ENCODE results near the gene STK32C.

The STK32C gene

GRCh38 chr10:132174237-132174636 lies 133.5 kb downstream of the STK32C start:
- H3K27ac Mint-ChIP-seq = no peak overlapping the region
- no peaks in the 10 kb centered on the region for H3K9me3 Mint-ChIP-seq
- H3K4me1 Mint-ChIP-seq = peaks cover 7% of the 10 kb centered on the region
- no peak overlapping the region for H3K4me3 Mint-ChIP-seq
- H3K36me3 Mint-ChIP-seq (ENCODE audit: low read depth) = no peaks in the 10 kb centered on the region
- no peak for DNase-seq
- no peak for ATAC-seq
- peaks cover 21% of the 10 kb centered on the region for H3K27me3 Mint-ChIP-seq

DNA sequence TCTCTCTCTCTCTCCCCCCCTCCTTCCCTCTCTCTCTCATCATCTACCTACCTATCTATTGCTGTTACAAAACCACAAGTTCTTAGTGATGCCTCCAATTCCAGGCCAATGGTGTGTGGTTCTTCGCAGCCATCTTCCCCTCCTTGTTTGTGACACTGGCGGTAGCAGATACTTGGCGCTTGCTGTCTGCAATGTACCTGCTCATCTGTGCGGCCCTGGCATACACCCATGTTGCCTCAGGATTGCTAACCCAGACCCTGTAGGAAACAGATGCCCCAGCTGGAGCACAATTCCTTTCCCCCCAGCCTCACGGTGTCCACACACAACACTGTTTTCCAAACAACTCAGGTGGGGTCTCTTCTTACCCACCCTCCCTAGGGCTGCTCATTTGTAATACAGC lies 134.6 kb downstream of the STK32C start:
- Mint-ChIP-seq H3K27me3 (peaks cover 21% of the 10 kb centered on the region), H3K4me1 (peaks cover 7% of the 10 kb centered on the region), H3K27ac (peak overlapping the region; percentile 52), H3K9me3 (no peaks in the 10 kb centered on the region), H3K36me3 (ENCODE audit: low read depth) (no peaks in the 10 kb centered on the region), H3K4me3 (no peak overlapping the region)
- DNase-seq = no peak
- no peak for ATAC-seq

GRCh38 chr10:132172091-132173066 lies 135.4 kb downstream of the STK32C start:
- no peaks in the 10 kb centered on the region for H3K36me3 Mint-ChIP-seq (ENCODE audit: low read depth)
- peak overlapping the region; percentile 31 for H3K27ac Mint-ChIP-seq
- no peak for ATAC-seq
- H3K9me3 Mint-ChIP-seq = no peaks in the 10 kb centered on the region
- H3K27me3 Mint-ChIP-seq = peaks cover 16% of the 10 kb centered on the region
- DNase-seq = no peak
- H3K4me1 Mint-ChIP-seq = peaks cover 7% of the 10 kb centered on the region
- H3K4me3 Mint-ChIP-seq = no peak overlapping the region

- peaks cover 5% of the 10 kb centered on the region for H3K27me3 Mint-ChIP-seq
- no peak for DNase-seq
These were observed 137.0 kb downstream of the STK32C start for GRCh38 chr10:132170561-132171361.

GRCh38 chr10:132169766-132170560 lies 137.8 kb downstream of the STK32C start:
- peaks cover 5% of the 10 kb centered on the region for H3K27me3 Mint-ChIP-seq
- ATAC-seq = no peak
- no peak for DNase-seq
- H3K4me1 Mint-ChIP-seq = peaks cover 5% of the 10 kb centered on the region
- no peak overlapping the region for H3K4me3 Mint-ChIP-seq
- no peaks in the 10 kb centered on the region for H3K9me3 Mint-ChIP-seq
- no peaks in the 10 kb centered on the region for H3K36me3 Mint-ChIP-seq (ENCODE audit: low read depth)
- no peak overlapping the region for H3K27ac Mint-ChIP-seq

More at GRCh38 chr10:132170561-132171361, 137.0 kb downstream of the STK32C start:
- no peak overlapping the region for H3K27ac Mint-ChIP-seq
- H3K9me3 Mint-ChIP-seq = no peaks in the 10 kb centered on the region
- H3K36me3 Mint-ChIP-seq (ENCODE audit: low read depth) = no peaks in the 10 kb centered on the region
- peaks cover 7% of the 10 kb centered on the region for H3K4me1 Mint-ChIP-seq
- H3K4me3 Mint-ChIP-seq = no peak overlapping the region
- ATAC-seq = no peak

- ATAC-seq (no peak), DNase-seq (no peak)
- Mint-ChIP-seq H3K9me3 (no peaks in the 10 kb centered on the region), H3K4me1 (peaks cover 5% of the 10 kb centered on the region), H3K27me3 (peaks cover 2% of the 10 kb centered on the region), H3K36me3 (ENCODE audit: low read depth) (no peaks in the 10 kb centered on the region), H3K27ac (no peak overlapping the region), H3K4me3 (no peak overlapping the region)
These were observed 138.6 kb downstream of the STK32C start for GRCh38 chr10:132169031-132169765.

- ATAC-seq = no peak
- no peak overlapping the region for H3K27ac Mint-ChIP-seq
- no peaks in the 10 kb centered on the region for H3K36me3 Mint-ChIP-seq (ENCODE audit: low read depth)
- H3K4me3 Mint-ChIP-seq = no peak overlapping the region
- no peaks in the 10 kb centered on the region for H3K9me3 Mint-ChIP-seq
- DNase-seq = no peak
- peaks cover 7% of the 10 kb centered on the region for H3K4me1 Mint-ChIP-seq
- peaks cover 2% of the 10 kb centered on the region for H3K27me3 Mint-ChIP-seq
These were observed 139.1 kb downstream of the STK32C start for GRCh38 chr10:132168571-132169030.

- Mint-ChIP-seq H3K27ac (no peak overlapping the region), H3K4me3 (no peak overlapping the region), H3K4me1 (peaks cover 5% of the 10 kb centered on the region), H3K36me3 (ENCODE audit: low read depth) (no peaks in the 10 kb centered on the region), H3K9me3 (no peaks in the 10 kb centered on the region), H3K27me3 (peaks cover 2% of the 10 kb centered on the region)
- no peak for DNase-seq
- ATAC-seq = no peak
These were observed 139.8 kb downstream of the STK32C start for GRCh38 chr10:132167976-132168375.

DNA sequence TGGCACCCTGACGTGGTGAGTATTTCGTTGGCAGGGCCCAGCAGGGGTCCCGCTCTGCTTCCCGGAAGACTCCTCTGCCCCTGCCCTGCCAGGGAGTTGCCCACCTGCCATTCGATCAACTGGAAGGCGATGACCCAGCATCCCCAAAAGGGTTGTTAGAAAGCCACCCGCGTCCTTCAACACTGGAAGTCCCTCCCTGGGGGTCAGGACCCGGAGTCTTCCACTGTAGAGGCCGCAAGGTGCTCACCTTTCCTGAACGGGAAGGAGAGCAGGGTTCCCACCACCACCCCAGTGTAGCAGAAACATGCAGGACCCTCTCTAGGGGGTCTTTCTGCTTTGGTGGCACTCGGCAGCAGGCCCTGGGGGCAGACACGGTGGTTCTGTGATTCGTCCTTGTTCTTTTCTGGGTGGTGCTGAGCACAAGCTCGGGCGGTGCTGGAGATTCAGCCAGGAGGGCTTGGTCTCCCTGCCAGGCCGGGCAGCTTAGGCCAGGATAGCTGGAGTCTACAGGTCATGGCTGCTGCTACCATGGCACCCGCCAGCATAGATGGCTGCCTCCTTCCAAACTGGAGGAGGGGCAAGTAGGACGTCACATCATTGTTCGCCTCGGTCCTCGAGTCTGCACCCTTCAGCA lies 140.6 kb downstream of the STK32C start:
- H3K27me3 Mint-ChIP-seq = peaks cover 2% of the 10 kb centered on the region
- no peaks in the 10 kb centered on the region for H3K36me3 Mint-ChIP-seq (ENCODE audit: low read depth)
- H3K9me3 Mint-ChIP-seq = no peaks in the 10 kb centered on the region
- no peak overlapping the region for H3K27ac Mint-ChIP-seq
- H3K4me3 Mint-ChIP-seq = no peak overlapping the region
- ATAC-seq (no peak), DNase-seq (no peak)
- H3K4me1 Mint-ChIP-seq = peaks cover 13% of the 10 kb centered on the region

DNA sequence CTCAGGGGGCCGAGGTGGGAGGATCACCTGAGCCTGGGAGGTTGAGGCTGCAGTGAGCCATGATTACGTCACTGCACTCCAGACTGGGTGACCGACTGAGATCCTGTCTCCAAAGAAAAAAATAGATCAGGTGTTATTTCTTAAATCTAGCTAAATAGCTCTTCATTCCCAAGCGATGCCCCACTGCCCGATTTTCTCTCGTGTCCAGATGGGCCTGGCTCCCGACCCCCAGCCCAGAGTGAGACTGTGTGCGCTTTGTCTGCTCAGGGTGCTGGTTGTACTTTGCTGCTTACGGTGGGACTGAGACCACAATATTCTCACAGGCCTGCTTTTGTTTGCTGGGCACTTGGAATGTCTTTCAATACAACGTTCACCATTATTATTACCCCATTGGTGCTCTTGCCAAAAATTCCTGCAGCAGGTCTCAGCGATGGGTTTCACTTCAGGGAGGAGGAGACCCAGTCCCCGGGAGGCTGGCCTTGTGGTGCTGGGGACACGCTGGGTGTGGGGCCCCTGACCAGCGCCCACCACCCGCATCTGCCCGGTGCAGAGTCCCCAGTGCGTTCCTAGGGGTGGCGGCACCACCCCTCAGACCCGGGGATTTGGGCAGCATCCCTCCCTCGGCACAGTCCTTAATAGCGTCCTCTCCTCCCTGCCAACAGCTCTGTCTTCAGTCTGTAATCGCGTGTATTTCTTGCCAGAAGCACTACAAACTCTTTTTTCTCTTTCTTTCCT lies 141.4 kb downstream of the STK32C start:
- Mint-ChIP-seq H3K9me3 (no peaks in the 10 kb centered on the region), H3K27me3 (no peaks in the 10 kb centered on the region), H3K36me3 (ENCODE audit: low read depth) (no peaks in the 10 kb centered on the region), H3K27ac (no peak overlapping the region), H3K4me1 (peaks cover 15% of the 10 kb centered on the region), H3K4me3 (no peak overlapping the region)
- no peak for ATAC-seq
- no peak for DNase-seq

DNA sequence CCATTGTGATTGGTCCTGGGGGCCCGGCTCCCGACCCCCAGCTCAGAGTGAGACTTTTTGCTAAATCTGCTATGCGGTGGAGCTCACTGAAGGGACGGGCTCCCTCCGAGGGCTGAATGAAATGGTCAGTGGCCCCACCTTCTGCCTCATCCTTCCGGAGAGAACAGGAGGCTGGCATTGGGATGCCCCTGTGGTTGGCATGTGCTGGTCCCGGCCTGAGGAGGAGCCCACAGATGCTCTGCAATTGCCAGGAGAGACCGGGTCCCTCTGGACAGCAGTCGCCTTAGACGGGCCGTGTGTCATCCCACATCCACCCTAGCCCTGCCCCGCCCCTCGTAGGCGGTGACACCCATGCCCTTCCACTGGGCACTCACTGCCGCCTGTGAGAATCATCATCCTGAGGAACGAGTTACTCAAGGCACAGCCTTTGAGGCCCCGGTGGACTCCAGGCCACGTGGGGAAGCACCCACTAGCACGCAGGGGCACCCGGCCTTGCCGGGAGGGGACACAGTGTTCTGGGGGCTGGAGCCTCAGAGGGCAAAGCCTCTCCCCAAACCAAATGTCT lies 142.3 kb downstream of the STK32C start:
- no peaks in the 10 kb centered on the region for H3K27me3 Mint-ChIP-seq
- H3K4me1 Mint-ChIP-seq = peaks cover 15% of the 10 kb centered on the region
- no peak overlapping the region for H3K4me3 Mint-ChIP-seq
- H3K36me3 Mint-ChIP-seq (ENCODE audit: low read depth) = no peaks in the 10 kb centered on the region
- DNase-seq = no peak
- ATAC-seq = no peak
- no peak overlapping the region for H3K27ac Mint-ChIP-seq
- H3K9me3 Mint-ChIP-seq = no peaks in the 10 kb centered on the region

DNA sequence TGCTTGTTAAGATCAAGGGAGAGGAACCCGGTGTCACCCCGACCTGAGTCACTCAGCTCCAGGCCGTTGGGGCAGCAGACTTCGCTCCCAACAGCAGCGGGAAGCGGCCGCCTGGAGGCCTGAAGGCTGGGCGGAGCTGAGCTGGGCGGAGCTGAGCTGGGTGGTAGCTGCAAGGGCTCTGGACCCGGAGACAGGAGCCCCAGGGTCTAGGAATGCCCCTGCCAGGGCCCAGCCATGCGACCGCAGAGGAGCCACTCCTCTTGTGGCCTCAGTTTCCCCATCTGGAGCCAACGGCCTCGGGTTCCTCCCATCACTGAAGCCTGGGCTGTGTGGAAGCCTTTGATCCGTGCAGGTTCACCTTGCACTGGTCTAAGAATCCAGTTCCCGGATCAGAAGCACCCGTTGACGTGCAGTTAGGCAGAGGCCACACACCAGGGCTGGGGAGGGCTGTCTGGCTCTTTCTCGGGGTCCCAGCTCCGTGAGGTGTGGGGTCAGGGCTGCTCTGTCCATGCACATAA lies 142.9 kb downstream of the STK32C start:
- H3K36me3 Mint-ChIP-seq (ENCODE audit: low read depth) = no peaks in the 10 kb centered on the region
- no peak overlapping the region for H3K27ac Mint-ChIP-seq
- H3K4me3 Mint-ChIP-seq = no peak overlapping the region
- H3K27me3 Mint-ChIP-seq = no peaks in the 10 kb centered on the region
- H3K9me3 Mint-ChIP-seq = no peaks in the 10 kb centered on the region
- no peak for ATAC-seq
- H3K4me1 Mint-ChIP-seq = peaks cover 15% of the 10 kb centered on the region
- DNase-seq = no peak
